MCF 10A (cell line): Measurements from ENCODE around the gene FBXO15. TPM values are rescaled to one million over a fixed set of nuclear protein-coding genes. Genes with fewer than 3 reads are reported as not detected.

ENCODE experiments used
- BruUV-seq: library from RNA; stranded (reverse); fragments of 400-500 nt; replicated peaks from 2 replicates; lab custom pipeline; 2021; lab: Mats Ljungman, UMichigan
- CTCF ChIA-PET: fragments of 300-600 bp; sonication (Branson Sonifier 250); formaldehyde crosslinking; extraction: SDS; loops from one replicate; lab custom pipeline; 2021; ENCODE audit warnings: antibody characterized with exemption, inconsistent platforms; lab: Yijun Ruan, JAX
- POLR2A ChIA-PET: fragments of 300-600, 350-650 bp; sonication (Branson Sonifier 250); formaldehyde crosslinking; extraction: SDS; loops from one replicate; lab custom pipeline; 2020; ENCODE audit warnings: antibody characterized with exemption, inconsistent platforms; lab: Yijun Ruan, JAX
- DNase-seq: peaks from one replicate; pipeline ENCODE4 v3.0.0-alpha.2; 2018; ENCODE audit not compliant: unreplicated experiment
- H3K27ac Mint-ChIP-seq: one replicate; pipeline ENCODE4 v1.8.0; 2022; ENCODE audit warnings: mild to moderate bottlenecking, low read depth, mixed read lengths; ENCODE audit not compliant: unreplicated experiment
- H3K27me3 Mint-ChIP-seq: one replicate; pipeline ENCODE4 v1.8.0; 2022; ENCODE audit warnings: mixed read lengths; ENCODE audit not compliant: insufficient read depth, unreplicated experiment
- H3K36me3 Mint-ChIP-seq: one replicate; pipeline ENCODE4 v1.8.0; 2022; ENCODE audit warnings: mild to moderate bottlenecking, moderate library complexity, mixed read lengths; ENCODE audit not compliant: insufficient read depth, unreplicated experiment
- H3K4me1 Mint-ChIP-seq: one replicate; pipeline ENCODE4 v1.8.0; 2022; ENCODE audit warnings: mixed read lengths; ENCODE audit not compliant: insufficient read depth, unreplicated experiment
- H3K4me3 Mint-ChIP-seq: one replicate; pipeline ENCODE4 v1.8.0; 2022; ENCODE audit warnings: mild to moderate bottlenecking, moderate library complexity, mixed read lengths; ENCODE audit not compliant: unreplicated experiment
- H3K9me3 Mint-ChIP-seq: one replicate; pipeline ENCODE4 v1.8.0; 2022; ENCODE audit warnings: mixed read lengths; ENCODE audit not compliant: unreplicated experiment
- CTCF ChIP-seq: fragments of 200-600 bp; IDR thresholded peaks from one replicate; pipeline ENCODE4 v1.8.0; 2022; ENCODE audit warnings: antibody characterized with exemption, mild to moderate bottlenecking; ENCODE audit not compliant: unreplicated experiment
- intact Hi-C: fragments of 100-400 bp; cut with micrococcal nuclease; formaldehyde crosslinking; loops from 2 replicates; pipeline ENCODE4 v1.14.1; 2022
- total RNA-seq: library from RNA; stranded (reverse); gene quantifications from 2 replicates; pipeline ENCODE4 v1.2.3, GENCODE V29; 2022

FBXO15 gene
- total RNA-seq, 1 experiment from 2014 or later: 0.79 TPM

- ChIA-PET CTCF (interaction anchor here (0.9 kb wide), 1 partner anchor 11 kb away, joined by 3 read pairs; no protein-coding TSS in a partner anchor), POLR2A (no interaction called here)
- no peak overlapping the region for H3K27ac Mint-ChIP-seq
- H3K27me3 Mint-ChIP-seq: no peaks in the 10 kb centered on the region
- intact Hi-C loops: no loop called here
- TF ChIP-seq CTCF: no peak
- peaks cover 9% of the 10 kb centered on the region for H3K9me3 Mint-ChIP-seq
- H3K36me3 Mint-ChIP-seq: no peaks in the 10 kb centered on the region
- no peak for DNase-seq
- H3K4me1 Mint-ChIP-seq: no peaks in the 10 kb centered on the region
- no TSS peak for BruUV-seq
- no peak overlapping the region for H3K4me3 Mint-ChIP-seq
These were observed 96.8 kb downstream of the FBXO15 start for GRCh38 chr18:74050807-74051206.

GRCh38 chr18:74040459-74041332 is 106.9 kb downstream of the FBXO15 start:
- peak; percentile 41 for TF ChIP-seq CTCF
- ChIA-PET POLR2A (interaction anchor here (0.7 kb wide), 1 partner anchor 1330 kb away, joined by 3 read pairs; no protein-coding TSS in a partner anchor), CTCF (interaction anchor here (0.5 to 1.4 kb wide), 9 partner anchors 10 to 1772 kb away, joined by 3 to 4 read pairs (median 3); no protein-coding TSS in a partner anchor)
- DNase-seq: peak; percentile 54
- H3K9me3 Mint-ChIP-seq: no peaks in the 10 kb centered on the region
- no peaks in the 10 kb centered on the region for H3K27me3 Mint-ChIP-seq
- intact Hi-C loops: loop anchor here (5.0 kb wide), 1 partner anchor 77 kb away; no protein-coding TSS in a partner anchor
- H3K4me1 Mint-ChIP-seq: no peaks in the 10 kb centered on the region
- no peaks in the 10 kb centered on the region for H3K36me3 Mint-ChIP-seq
- no peak overlapping the region for H3K27ac Mint-ChIP-seq
- no TSS peak for BruUV-seq
- no peak overlapping the region for H3K4me3 Mint-ChIP-seq

DNA sequence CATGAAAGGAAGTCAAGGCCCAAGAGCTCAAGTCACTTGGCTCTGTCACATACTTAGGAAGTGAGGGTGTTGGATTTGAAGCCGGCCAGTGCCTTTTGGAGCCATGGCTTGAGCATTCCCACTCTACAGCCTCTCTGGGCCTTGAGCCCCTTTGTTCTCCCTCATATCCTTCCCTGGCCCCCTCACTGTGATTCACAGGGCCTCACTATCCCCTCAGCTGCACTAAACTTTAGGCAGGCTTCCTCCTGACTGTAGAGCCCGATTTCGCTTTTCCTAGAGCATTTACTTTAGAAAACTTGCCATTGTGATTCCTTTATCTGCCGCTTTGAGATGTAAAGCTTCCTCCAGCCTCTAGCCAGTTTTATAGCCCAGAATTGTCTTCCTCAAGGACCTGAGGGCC is 107.6 kb downstream of the FBXO15 start:
- intact Hi-C loops: loop anchor here (5.0 kb wide), 1 partner anchor 77 kb away; no protein-coding TSS in a partner anchor
- no peak for TF ChIP-seq CTCF
- no TSS peak for BruUV-seq
- Mint-ChIP-seq H3K9me3 (no peaks in the 10 kb centered on the region), H3K27me3 (no peaks in the 10 kb centered on the region), H3K27ac (no peak overlapping the region), H3K4me1 (no peaks in the 10 kb centered on the region), H3K36me3 (no peaks in the 10 kb centered on the region), H3K4me3 (no peak overlapping the region)
- no peak for DNase-seq
- CTCF ChIA-PET: interaction anchor here (0.5 to 1.4 kb wide), 8 partner anchors 10 to 1773 kb away, joined by 3 to 4 read pairs (median 3); no protein-coding TSS in a partner anchor
- POLR2A ChIA-PET: no interaction called here

- intact Hi-C loops: no loop called here
- H3K9me3 Mint-ChIP-seq: no peaks in the 10 kb centered on the region
- H3K4me1 Mint-ChIP-seq: no peaks in the 10 kb centered on the region
- H3K36me3 Mint-ChIP-seq: no peaks in the 10 kb centered on the region
- H3K27me3 Mint-ChIP-seq: no peaks in the 10 kb centered on the region
- no peak for DNase-seq
- H3K27ac Mint-ChIP-seq: no peak overlapping the region
- BruUV-seq: no TSS peak
- ChIA-PET POLR2A (no interaction called here), CTCF (interaction anchor here (0.8 to 1.2 kb wide), 2 partner anchors 11 to 16 kb away, joined by 3 read pairs; no protein-coding TSS in a partner anchor)
- TF ChIP-seq CTCF: no peak
- H3K4me3 Mint-ChIP-seq: no peak overlapping the region
These were observed 118.5 kb downstream of the FBXO15 start for GRCh38 chr18:74029161-74029560.
